ENCODE data around the gene MTG2. TPM values are rescaled to one million over a fixed set of nuclear protein-coding genes. Genes with fewer than 3 reads are reported as not detected.
A peak's percentile ranks its signal among the peaks of the same experiment; 100 is the strongest.

The MTG2 gene
- total and polyA plus RNA-seq, 2 of the 13 experiments (the other 11 are each of a cell fraction or from before 2014, with no cell fraction given): 20.4 to 37.8 TPM

GRCh38 chr20:62228982-62229545 is 46.2 kb downstream of the MTG2 start:
- Histone ChIP-seq H3K4me1 (ENCODE audit: insufficient read depth, low read length) (peaks cover 21% of the 10 kb centered on the region), H3K79me2 (ENCODE audit: insufficient read depth, low read length) (no peaks in the 10 kb centered on the region), H2AFZ (ENCODE audit: low read length) (no peak overlapping the region), H3K27ac (ENCODE audit: extremely low read length, insufficient read depth, low read length) (no peak overlapping the region), H4K20me1 (ENCODE audit: insufficient read depth, low read length) (peaks cover 6% of the 10 kb centered on the region; the same call in 1 of the 2 replicates), H3K9ac (ENCODE audit: insufficient read depth, low read depth, low read length) (no peak overlapping the region), H3K9me3 (ENCODE audit: low read length) (no peaks in the 10 kb centered on the region), H3K27me3 (ENCODE audit: control insufficient read depth in 1 of 2, insufficient read depth in 2 of 2, low read length in 2 of 2) (peaks cover 34 to 58% of the 10 kb centered on the region in 2 experiments), H3K4me3 (replicated peaks in 1 of 3; ENCODE audit: insufficient read depth in 1 of 3, low read depth in 2 of 3, low read length in 3 of 3) (no peak overlapping the region; a peak in 1 of 6 replicates), H3K36me3 (replicated peaks in 1 of 2; ENCODE audit: control insufficient read depth in 1 of 2, insufficient read depth in 2 of 2, low read length in 2 of 2) (no peaks in the 10 kb centered on the region), H3K4me2 (ENCODE audit: low read depth, low read length) (no peak overlapping the region)
- BruUV-seq (replicated peaks): no TSS peak
- intact Hi-C loops (cut with micrococcal nuclease; ENCODE audit: unreplicated experiment): no loop called here
- CTCF ChIA-PET (ENCODE audit: low intra/inter-chr PET ratio, low total read pairs): no interaction called here
- FAIRE-seq: no peak
- ATAC-seq: no peak
- DNase-seq (ENCODE audit: low spot score): no peak
- 56% methylated on average over 7 of the region's 7 CpGs for WGBS (ENCODE audit: low lambda C conversion rate)
- POLR2A ChIA-PET: no interaction called here
- in situ Hi-C loops (cut with HindIII; ENCODE audit: extremely low pct_ligation_motif_present, low pct_unique_long_range_greater_than_20kb): no loop called here
- peak; percentile 95 for TF ChIP-seq ZNF207 (IDR thresholded peaks at IDR 0.05; ENCODE audit: borderline replicate concordance)
- TF ChIP-seq HNRNPL (IDR thresholded peaks at IDR 0.05; ENCODE audit: low read depth, low read length): 0 out of 2 replicates have a peak, but pooled peaks have one; percentile 39
- TF ChIP-seq ZBTB7A (CRISPR knock-in tag; IDR thresholded peaks at IDR 0.05): 0 out of 2 replicates have a peak, but pooled peaks have one; percentile 27
- TF ChIP-seq ZFX (CRISPR knock-in tag; IDR thresholded peaks at IDR 0.05; ENCODE audit: low read depth): 0 out of 2 replicates have a peak, but pooled peaks have one; percentile 19
- peak; percentile 81 for TF ChIP-seq IKZF1 (IDR thresholded peaks at IDR 0.05)
- peak; percentile 64 for TF ChIP-seq ZNF282 (IDR thresholded peaks at IDR 0.05; ENCODE audit: partially characterized antibody)
- TF ChIP-seq HOXA7 (CRISPR knock-in tag; IDR thresholded peaks at IDR 0.05): 0 out of 2 replicates have a peak, but pooled peaks have one; percentile 26
- TF ChIP-seq ZNF782 (CRISPR knock-in tag; IDR thresholded peaks at IDR 0.05; ENCODE audit: borderline replicate concordance): 0 out of 2 replicates have a peak, but pooled peaks have one; percentile 37
- TF ChIP-seq NONO (IDR thresholded peaks at IDR 0.05): 0 out of 2 replicates have a peak, but pooled peaks have one; percentile 21
- no peak for TF ChIP-seq NONO (CRISPR knock-in tag; conservative IDR thresholded peaks at IDR 0.05)
- TF ChIP-seq ZNF468 (CRISPR knock-in tag; IDR thresholded peaks at IDR 0.05): no peak
- 0 out of 2 replicates have a peak, but pooled peaks have one; percentile 19 for TF ChIP-seq FOXA1 (IDR thresholded peaks at IDR 0.05)
- TF ChIP-seq FOXA1 (CRISPR knock-in tag; IDR thresholded peaks at IDR 0.05): no peak
- TF ChIP-seq FOXP1 (IDR thresholded peaks at IDR 0.05): peak; percentile 55; the same call in 1 of the 2 replicates
- TF ChIP-seq FOXP1 (CRISPR knock-in tag; IDR thresholded peaks at IDR 0.05): no peak
- TF ChIP-seq, protein P1, sequence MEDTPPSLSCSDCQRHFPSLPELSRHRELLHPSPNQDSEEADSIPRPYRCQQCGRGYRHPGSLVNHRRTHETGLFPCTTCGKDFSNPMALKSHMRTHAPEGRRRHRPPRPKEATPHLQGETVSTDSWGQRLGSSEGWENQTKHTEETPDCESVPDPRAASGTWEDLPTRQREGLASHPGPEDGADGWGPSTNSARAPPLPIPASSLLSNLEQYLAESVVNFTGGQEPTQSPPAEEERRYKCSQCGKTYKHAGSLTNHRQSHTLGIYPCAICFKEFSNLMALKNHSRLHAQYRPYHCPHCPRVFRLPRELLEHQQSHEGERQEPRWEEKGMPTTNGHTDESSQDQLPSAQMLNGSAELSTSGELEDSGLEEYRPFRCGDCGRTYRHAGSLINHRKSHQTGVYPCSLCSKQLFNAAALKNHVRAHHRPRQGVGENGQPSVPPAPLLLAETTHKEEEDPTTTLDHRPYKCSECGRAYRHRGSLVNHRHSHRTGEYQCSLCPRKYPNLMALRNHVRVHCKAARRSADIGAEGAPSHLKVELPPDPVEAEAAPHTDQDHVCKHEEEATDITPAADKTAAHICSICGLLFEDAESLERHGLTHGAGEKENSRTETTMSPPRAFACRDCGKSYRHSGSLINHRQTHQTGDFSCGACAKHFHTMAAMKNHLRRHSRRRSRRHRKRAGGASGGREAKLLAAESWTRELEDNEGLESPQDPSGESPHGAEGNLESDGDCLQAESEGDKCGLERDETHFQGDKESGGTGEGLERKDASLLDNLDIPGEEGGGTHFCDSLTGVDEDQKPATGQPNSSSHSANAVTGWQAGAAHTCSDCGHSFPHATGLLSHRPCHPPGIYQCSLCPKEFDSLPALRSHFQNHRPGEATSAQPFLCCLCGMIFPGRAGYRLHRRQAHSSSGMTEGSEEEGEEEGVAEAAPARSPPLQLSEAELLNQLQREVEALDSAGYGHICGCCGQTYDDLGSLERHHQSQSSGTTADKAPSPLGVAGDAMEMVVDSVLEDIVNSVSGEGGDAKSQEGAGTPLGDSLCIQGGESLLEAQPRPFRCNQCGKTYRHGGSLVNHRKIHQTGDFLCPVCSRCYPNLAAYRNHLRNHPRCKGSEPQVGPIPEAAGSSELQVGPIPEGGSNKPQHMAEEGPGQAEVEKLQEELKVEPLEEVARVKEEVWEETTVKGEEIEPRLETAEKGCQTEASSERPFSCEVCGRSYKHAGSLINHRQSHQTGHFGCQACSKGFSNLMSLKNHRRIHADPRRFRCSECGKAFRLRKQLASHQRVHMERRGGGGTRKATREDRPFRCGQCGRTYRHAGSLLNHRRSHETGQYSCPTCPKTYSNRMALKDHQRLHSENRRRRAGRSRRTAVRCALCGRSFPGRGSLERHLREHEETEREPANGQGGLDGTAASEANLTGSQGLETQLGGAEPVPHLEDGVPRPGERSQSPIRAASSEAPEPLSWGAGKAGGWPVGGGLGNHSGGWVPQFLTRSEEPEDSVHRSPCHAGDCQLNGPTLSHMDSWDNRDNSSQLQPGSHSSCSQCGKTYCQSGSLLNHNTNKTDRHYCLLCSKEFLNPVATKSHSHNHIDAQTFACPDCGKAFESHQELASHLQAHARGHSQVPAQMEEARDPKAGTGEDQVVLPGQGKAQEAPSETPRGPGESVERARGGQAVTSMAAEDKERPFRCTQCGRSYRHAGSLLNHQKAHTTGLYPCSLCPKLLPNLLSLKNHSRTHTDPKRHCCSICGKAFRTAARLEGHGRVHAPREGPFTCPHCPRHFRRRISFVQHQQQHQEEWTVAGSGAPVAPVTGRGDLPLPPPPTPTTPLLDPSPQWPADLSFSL (CRISPR knock-in tag; IDR thresholded peaks at IDR 0.05): peak; percentile 82
- TF ChIP-seq, protein P2, sequence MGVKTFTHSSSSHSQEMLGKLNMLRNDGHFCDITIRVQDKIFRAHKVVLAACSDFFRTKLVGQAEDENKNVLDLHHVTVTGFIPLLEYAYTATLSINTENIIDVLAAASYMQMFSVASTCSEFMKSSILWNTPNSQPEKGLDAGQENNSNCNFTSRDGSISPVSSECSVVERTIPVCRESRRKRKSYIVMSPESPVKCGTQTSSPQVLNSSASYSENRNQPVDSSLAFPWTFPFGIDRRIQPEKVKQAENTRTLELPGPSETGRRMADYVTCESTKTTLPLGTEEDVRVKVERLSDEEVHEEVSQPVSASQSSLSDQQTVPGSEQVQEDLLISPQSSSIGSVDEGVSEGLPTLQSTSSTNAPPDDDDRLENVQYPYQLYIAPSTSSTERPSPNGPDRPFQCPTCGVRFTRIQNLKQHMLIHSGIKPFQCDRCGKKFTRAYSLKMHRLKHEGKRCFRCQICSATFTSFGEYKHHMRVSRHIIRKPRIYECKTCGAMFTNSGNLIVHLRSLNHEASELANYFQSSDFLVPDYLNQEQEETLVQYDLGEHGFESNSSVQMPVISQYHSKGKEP (CRISPR knock-in tag; IDR thresholded peaks at IDR 0.05): no peak
- peak; percentile 51; the same call in 1 of the 2 replicates for TF ChIP-seq SP1 (IDR thresholded peaks at IDR 0.05)
- TF ChIP-seq SP1 (CRISPR knock-in tag; IDR thresholded peaks at IDR 0.05): no peak

All from HepG2 (cell line).